Astrocyte of the cerebellum (primary cell): ENCODE measurements around the gene RALGDS.

ENCODE experiments used
- DNase-seq: peaks from one replicate; pipeline ENCODE4 v3.0.0-alpha.2; 2011; ENCODE audit warnings: low read depth
- H3K4me3 ChIP-seq: 2 replicates; pipeline ENCODE4 v1.5.1; 2011; ENCODE audit warnings: mild to moderate bottlenecking, low read depth, low read length, moderate library complexity
- in situ Hi-C: cut with HindIII; loops from 2 replicates; pipeline ENCODE4 v1.10.0; 2017; ENCODE audit warnings: low sequenced_read_pairs
- TF ChIP-seq, protein P1 (sequence below): IDR thresholded peaks from 2 replicates; pipeline ENCODE4 v1.5.1; 2012; ENCODE audit warnings: low read length, low read depth, moderate library complexity, mild to moderate bottlenecking; ENCODE audit errors: missing control alignments

Gene RALGDS

GRCh38 chr9:133141833-133142595 lies 21.0 kb upstream of the RALGDS start:
- TF ChIP-seq, protein P1, sequence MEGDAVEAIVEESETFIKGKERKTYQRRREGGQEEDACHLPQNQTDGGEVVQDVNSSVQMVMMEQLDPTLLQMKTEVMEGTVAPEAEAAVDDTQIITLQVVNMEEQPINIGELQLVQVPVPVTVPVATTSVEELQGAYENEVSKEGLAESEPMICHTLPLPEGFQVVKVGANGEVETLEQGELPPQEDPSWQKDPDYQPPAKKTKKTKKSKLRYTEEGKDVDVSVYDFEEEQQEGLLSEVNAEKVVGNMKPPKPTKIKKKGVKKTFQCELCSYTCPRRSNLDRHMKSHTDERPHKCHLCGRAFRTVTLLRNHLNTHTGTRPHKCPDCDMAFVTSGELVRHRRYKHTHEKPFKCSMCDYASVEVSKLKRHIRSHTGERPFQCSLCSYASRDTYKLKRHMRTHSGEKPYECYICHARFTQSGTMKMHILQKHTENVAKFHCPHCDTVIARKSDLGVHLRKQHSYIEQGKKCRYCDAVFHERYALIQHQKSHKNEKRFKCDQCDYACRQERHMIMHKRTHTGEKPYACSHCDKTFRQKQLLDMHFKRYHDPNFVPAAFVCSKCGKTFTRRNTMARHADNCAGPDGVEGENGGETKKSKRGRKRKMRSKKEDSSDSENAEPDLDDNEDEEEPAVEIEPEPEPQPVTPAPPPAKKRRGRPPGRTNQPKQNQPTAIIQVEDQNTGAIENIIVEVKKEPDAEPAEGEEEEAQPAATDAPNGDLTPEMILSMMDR = no peak
- no peak overlapping the region for H3K4me3 ChIP-seq
- DNase-seq = no peak
- in situ Hi-C loops = no loop called here

- DNase-seq = no peak
- no peak overlapping the region for H3K4me3 ChIP-seq
- in situ Hi-C loops = no loop called here
- TF ChIP-seq, protein P1 = no peak
These were observed 19.6 kb upstream of the RALGDS start for GRCh38 chr9:133140606-133141005.

GRCh38 chr9:133140174-133140505 lies 19.1 kb upstream of the RALGDS start:
- TF ChIP-seq, protein P1 = no peak
- in situ Hi-C loops = no loop called here
- no peak for DNase-seq

DNA sequence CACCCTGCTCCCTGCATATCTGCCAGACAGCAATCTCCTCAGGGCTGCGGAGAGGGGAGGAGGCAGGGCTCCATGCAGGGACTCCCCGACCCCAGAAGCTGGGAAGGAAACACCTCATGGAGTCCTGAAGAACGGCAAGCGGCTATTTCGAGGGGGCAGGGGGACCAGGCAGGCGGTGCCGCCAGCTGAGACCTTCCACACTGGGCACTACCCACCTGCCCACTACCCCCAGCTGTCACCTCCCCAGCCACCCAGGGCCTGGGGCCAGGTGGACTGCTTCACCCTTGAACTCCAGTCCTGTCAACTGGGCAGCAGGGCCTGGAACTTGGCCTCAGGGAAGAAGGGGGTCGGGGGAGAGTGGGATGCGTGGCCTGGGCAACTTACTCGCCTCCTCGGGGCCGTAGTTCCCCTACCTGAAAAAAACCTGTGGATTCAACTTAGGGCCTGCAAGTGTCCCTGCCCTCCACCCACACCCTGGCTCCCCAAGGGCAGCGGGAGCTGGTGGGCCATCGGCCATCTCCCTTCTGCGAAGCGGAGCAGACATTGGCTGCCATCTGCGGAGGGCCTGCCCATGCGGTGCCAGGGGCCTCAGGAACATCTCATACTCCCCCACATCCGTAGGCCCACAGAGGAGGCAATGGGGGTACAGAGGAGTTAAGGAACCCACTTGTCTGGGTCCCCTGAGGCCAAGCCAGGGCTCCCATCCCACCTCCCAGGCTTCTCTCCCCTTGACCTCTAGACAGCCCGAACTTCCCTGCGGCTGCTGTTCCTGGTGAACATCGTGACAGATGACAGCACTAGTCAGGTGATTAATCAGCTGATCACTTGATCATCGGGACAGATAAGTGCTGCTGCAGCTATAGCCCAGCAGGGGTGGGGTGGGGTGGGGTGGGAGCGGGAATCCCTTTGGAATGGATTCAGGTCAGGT lies 18.5 kb upstream of the RALGDS start:
- no peak overlapping the region for H3K4me3 ChIP-seq
- in situ Hi-C loops = no loop called here
- no peak for DNase-seq
- TF ChIP-seq, protein P1 = no peak

More at GRCh38 chr9:133140174-133140505, 19.1 kb upstream of the RALGDS start:
- H3K4me3 ChIP-seq = no peak overlapping the region

DNA sequence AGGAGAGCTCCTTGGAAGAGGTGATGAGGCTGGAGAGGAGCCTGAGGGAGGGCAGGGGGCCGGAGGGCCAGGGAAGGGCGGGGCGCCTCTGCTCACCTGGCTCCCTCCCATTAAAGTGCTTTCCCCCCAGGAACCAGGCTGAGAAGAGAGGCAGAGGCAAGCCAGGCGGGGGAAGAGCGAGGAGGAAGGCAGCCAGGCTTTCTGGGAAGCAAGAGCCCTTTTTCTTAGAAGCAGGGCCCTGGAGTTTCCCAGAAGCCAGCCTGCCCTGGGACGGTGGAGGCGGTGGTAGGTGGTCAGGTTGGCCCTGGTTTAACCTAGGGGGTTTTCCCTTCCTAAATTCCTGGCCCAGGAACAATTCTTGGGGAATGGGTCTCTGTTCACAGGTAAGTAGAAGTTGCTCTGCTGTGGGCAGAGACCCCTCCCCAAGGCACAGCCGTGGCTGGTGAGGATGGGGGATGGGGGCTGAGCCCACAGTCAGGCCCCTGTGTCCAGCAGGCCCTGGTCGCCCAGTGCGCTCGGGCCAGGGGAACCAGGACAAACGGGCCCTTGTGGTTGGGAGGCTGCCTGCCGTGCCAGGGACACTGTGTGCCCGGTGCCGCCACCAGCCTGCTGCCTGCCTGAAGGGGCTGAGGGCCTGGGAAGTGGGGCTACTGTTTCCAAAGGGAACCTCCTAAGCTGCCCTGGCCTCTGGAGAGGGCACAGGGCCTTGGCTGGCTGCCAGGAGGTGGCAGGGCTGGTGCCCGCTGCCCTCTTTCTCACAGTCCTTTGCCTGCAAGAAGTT lies 16.6 kb upstream of the RALGDS start:
- DNase-seq = no peak
- TF ChIP-seq, protein P1 = no peak
- in situ Hi-C loops = no loop called here
- H3K4me3 ChIP-seq = no peak overlapping the region

- TF ChIP-seq, protein P1 = no peak
- H3K4me3 ChIP-seq = no peak overlapping the region
- in situ Hi-C loops = no loop called here
- DNase-seq = peak; percentile 84
These were observed 14.2 kb upstream of the RALGDS start for GRCh38 chr9:133135146-133135745.
